Mucosa of rectum (tissue), 2 donors: ENCODE results near the gene COX8C.
"Not testable (repeated sequence)": the region's sequence is repeated elsewhere in the genome, so short reads cannot be mapped to it uniquely, and the experiment has no call there.

Experiments
- H3K27ac ChIP-seq, 2 donors: one replicate each; pipeline ENCODE4 v1.7.0; 2013; ENCODE audit warnings: inconsistent platforms in 2 of 2, low read depth in 2 of 2, low read length in 2 of 2
- H3K27me3 ChIP-seq, 2 donors: one replicate each; pipeline ENCODE4 v1.7.0; 2013; ENCODE audit warnings: low read length in 2 of 2; ENCODE audit not compliant: control insufficient read depth in 2 of 2, insufficient read depth in 2 of 2
- H3K36me3 ChIP-seq, 2 donors: one replicate each; pipeline ENCODE4 v1.7.0; 2013; ENCODE audit warnings: low read length in 2 of 2; ENCODE audit not compliant: control insufficient read depth in 2 of 2, insufficient read depth in 2 of 2
- H3K4me1 ChIP-seq, 2 donors: one replicate each; pipeline ENCODE4 v1.7.0; 2013; ENCODE audit warnings: low read length in 2 of 2, mild to moderate bottlenecking in 1 of 2; ENCODE audit not compliant: control insufficient read depth in 2 of 2, insufficient read depth in 2 of 2
- H3K4me3 ChIP-seq, 2 donors: one replicate each; pipeline ENCODE4 v1.7.0; 2013; ENCODE audit warnings: low read length in 2 of 2
- H3K9ac ChIP-seq, 2 donors: one replicate each; pipeline ENCODE4 v1.7.0; 2013; ENCODE audit warnings: low read length in 2 of 2, low read depth in 1 of 2, mild to moderate bottlenecking in 1 of 2
- H3K9me3 ChIP-seq, 2 donors: one replicate each; pipeline ENCODE4 v1.7.0; 2013; ENCODE audit warnings: low read length in 2 of 2; ENCODE audit not compliant: control insufficient read depth in 2 of 2
- donor health status: healthy.
- donor health status: Normal muscosa, but diverticular disease.

COX8C gene

DNA sequence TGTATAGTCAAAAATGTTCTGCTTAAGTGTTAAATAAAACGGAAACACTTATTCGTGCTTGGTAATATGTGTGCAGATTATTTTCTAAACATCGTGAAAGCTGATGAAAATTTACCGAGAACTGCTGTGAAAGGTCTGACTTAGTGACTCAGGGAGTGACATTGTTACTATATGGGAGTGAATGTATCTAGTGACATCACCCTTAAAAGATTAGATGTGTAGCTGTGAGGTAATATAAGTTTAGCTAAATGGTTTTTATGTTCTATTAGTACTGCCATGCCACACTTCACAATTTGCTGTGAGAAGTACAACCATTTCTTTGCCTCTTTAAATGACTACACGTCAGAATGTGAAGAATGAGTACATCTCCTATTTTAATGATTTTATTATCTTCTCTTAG is 1.3 kb downstream of the COX8C start:
- H3K36me3 ChIP-seq = no peaks in the 10 kb centered on the region
- no peaks in the 10 kb centered on the region for H3K4me1 ChIP-seq
- no peak overlapping the region for H3K4me3 ChIP-seq
- H3K27ac ChIP-seq = no peak overlapping the region
- H3K9ac ChIP-seq = no peak overlapping the region
- H3K27me3 ChIP-seq = no peaks in the 10 kb centered on the region
- peaks cover 0 to 2% of the 10 kb centered on the region in 2 donors for H3K9me3 ChIP-seq

DNA sequence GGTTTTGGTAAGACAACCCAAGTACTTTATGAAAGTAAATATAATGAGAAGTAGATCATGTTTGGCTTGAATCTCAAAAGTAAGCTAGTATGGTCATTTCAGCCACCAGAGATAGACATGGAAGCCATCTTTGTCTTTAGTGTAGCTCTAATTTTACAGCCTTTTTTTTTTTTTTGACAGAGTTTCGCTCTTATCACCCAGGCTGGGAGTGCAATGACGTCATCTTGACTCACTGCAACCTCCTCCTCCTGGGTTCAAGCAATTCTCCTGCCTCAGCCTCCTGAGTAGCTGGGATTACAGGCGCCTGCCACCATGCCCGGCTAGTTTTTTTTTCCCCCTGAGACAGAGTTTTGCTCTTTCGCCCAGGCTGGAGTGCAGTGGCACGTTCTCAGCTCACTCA is 7.9 kb downstream of the COX8C start:
- not testable (repeated sequence) for H3K36me3 ChIP-seq, H3K27ac ChIP-seq, H3K27me3 ChIP-seq, H3K9ac ChIP-seq, H3K4me3 ChIP-seq, H3K4me1 ChIP-seq, H3K9me3 ChIP-seq

DNA sequence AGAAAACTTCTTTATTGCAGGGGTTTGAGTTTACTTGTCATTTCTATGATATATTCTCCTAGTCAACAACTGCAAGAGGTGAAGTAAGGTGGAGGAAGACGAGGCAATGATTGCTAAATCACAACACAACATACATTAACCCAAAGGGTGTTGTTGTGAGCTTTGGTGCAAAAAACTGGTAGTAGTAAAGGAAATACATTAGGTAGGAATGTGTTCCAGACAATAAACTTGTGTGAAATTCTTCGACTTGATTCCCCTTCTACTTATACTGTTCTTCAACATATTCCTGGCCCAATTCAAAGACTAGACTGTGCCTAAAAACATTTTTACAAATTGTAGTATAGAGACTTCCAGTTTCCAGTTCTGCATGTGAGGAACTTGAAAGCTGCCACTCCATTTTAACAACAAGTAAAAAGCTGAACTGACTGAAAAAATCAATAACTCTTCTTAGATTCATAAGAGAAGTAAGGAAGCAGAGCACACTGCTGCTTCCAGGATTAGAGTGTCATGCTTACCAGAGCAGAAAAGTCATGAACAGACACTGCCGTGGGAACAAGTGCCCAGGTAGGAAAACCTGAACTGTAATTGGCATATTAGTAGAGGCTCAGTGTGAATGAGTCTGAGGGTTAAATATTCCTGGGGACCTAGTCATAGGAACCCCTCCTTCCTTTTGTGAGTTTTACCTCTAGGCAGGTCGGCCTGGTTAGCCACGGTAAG is 22.2 kb downstream of the COX8C start:
- Histone ChIP-seq H3K36me3 (no peaks in the 10 kb centered on the region), H3K27me3 (no peaks in the 10 kb centered on the region), H3K27ac (no peak overlapping the region), H3K4me3 (no peak overlapping the region), H3K4me1 (no peaks in the 10 kb centered on the region), H3K9me3 (no peaks in the 10 kb centered on the region), H3K9ac (no peak overlapping the region)

DNA sequence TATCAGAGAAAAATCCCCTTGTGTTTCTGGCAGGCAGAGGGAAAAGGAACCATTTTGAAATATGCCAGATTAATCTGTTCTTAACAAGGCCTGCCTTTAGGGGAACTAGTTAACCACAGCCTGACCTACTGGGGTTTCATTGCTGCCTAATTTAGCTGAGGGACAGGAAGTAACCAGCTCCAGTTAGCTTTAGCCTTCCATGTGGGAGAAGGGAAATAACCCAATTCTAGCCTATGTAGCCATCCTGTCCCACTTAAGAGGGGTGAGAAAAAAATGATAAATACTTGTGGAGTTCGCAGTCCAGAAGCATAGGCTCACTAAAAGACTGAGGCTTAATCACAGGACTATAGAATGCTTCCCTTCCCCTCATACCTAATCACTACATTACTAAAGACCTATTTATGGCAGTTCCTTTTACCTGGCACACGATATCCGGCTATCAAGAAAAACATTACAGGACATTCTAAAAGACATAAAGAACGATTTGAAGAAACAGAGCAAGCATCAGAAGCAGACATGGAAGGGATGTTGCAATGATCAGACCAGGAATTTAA is 22.8 kb downstream of the COX8C start:
- H3K27me3 ChIP-seq = no peaks in the 10 kb centered on the region
- no peak overlapping the region for H3K9ac ChIP-seq
- H3K36me3 ChIP-seq = no peaks in the 10 kb centered on the region
- no peaks in the 10 kb centered on the region for H3K9me3 ChIP-seq
- no peaks in the 10 kb centered on the region for H3K4me1 ChIP-seq
- H3K27ac ChIP-seq = no peak overlapping the region
- H3K4me3 ChIP-seq = no peak overlapping the region

DNA sequence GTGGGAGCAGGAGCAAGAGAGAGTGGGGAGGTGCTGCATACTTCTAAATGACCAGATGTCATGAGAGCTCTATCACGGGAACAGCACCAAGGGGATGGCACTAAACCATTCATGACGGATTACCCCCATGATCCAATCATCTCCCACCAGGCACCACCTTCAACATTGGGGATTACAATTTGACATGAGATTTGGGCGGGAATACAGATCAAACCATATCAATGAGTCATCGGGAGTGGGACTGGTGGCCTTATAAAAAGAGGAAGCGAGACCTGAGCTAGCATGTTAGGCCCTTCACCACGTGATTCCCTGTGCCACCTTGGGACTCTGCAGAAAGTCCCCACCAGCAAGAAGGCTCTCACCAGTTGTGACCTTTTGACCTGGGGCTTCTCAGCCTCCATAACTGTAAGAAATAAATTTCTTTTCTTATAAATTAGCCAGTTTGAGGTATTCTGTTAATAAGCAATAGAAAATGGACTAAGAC is 28.7 kb downstream of the COX8C start:
- Histone ChIP-seq H3K9me3 (no peaks in the 10 kb centered on the region), H3K4me1 (no peaks in the 10 kb centered on the region), H3K36me3 (no peaks in the 10 kb centered on the region), H3K9ac (no peak overlapping the region), H3K27me3 (no peaks in the 10 kb centered on the region), H3K27ac (no peak overlapping the region), H3K4me3 (no peak overlapping the region)

DNA sequence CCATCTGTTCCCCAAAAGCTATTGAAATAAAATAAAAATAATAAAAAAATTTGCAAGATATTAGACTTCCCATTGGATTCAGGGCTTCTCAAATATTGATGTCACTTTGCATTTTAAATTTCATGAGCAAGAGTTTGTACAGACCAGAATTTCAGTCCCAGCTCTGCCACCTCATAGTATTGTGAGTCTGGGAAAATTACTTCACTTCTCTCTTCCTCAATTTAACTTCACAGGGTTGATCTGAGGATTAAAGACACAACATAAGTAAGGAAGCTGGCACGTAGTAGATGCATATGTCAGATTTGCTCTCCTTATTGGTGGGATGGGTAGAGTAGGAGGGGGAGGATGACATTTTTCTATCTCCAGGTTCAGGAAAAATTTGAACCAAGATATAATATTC is 32.8 kb downstream of the COX8C start:
- no peak overlapping the region for H3K4me3 ChIP-seq
- H3K4me1 ChIP-seq = no peaks in the 10 kb centered on the region
- H3K27me3 ChIP-seq = no peaks in the 10 kb centered on the region
- no peaks in the 10 kb centered on the region for H3K9me3 ChIP-seq
- no peak overlapping the region for H3K9ac ChIP-seq
- H3K27ac ChIP-seq = no peak overlapping the region
- no peaks in the 10 kb centered on the region for H3K36me3 ChIP-seq

DNA sequence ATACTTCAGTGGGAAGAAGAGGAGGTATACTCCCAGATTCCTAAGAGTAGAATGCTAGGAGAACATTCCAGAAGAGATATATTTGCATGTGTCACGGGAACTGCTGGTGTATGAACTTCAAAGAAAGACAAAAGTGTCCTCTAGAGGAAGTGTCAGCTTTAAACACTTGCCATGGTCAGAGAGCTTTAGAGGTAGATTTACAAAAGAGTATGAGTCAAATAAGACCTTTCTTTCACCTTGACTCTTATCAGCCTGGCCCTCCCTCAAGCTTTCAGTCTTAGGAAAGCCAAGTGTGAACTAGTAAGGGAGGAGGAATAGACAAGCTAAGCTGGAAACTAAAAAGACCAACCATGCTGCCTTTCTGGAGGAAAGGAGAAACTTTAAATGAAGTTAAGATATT is 34.7 kb downstream of the COX8C start:
- Histone ChIP-seq H3K4me3 (no peak overlapping the region), H3K27ac (no peak overlapping the region), H3K36me3 (no peaks in the 10 kb centered on the region), H3K9ac (no peak overlapping the region), H3K27me3 (no peaks in the 10 kb centered on the region), H3K9me3 (no peaks in the 10 kb centered on the region), H3K4me1 (no peaks in the 10 kb centered on the region)

DNA sequence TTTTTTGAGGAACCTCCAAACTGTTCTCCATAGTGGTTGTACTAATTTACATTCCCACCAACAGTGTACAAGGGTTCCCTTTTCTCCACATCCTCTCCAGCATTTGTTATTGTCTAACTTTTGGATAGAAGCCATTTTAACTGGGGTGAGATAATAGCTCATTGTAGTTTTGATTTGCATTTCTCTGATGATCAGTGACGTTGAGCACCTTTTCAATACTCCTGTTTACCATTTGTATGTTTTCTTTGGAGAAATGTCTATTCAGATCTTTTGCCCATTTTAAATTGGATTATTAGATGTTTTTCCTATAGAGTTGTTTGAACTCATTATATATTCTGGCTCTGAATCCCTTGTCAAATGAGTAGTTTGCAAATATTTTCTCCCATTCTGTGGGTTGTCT is 37.3 kb downstream of the COX8C start:
- H3K4me1 ChIP-seq, H3K9ac ChIP-seq, H3K36me3 ChIP-seq, H3K27me3 ChIP-seq, H3K27ac ChIP-seq, H3K4me3 ChIP-seq, H3K9me3 ChIP-seq: not testable (repeated sequence)

DNA sequence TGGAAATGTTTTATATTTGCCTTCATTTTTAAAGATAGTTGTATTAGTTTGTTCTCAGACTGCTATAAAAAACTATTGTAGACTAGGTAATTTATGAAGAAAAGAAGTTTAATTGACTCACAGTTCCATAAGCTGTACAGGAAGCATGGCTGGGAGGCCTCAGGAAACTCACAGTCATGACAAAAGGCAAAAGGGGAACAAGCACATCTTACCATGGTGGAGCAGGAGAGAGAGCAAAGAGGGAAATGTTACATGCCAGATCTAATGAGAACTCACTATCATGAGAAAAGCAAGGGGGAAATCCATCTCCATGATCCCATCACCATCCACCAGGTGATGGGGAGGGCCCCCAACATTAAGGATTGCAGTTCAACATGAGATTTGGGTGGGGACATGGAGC is 48.2 kb downstream of the COX8C start:
- Histone ChIP-seq H3K27me3 (no peaks in the 10 kb centered on the region), H3K9me3 (no peaks in the 10 kb centered on the region), H3K9ac (no peak overlapping the region), H3K4me1 (no peaks in the 10 kb centered on the region), H3K36me3 (no peaks in the 10 kb centered on the region), H3K4me3 (no peak overlapping the region), H3K27ac (no peak overlapping the region)

DNA sequence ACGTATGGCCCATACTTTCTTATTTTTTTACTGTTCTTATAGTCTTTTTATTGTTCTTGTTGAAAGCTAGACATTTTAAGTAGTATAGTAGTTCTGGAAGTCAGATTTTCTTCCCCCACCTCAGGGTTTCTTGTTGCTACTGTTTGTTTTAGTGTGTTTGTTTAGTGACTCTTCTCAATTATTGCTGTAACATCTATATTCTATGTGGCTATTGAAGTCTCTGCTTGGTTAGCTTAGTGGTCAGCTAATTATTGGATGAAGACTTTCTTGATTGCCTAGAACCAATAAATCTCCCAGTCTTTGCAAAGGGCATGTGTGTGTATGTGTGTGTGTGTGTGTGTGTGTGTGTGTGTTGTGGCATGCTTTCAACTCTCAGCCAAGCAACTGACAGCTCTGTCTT is 49.5 kb downstream of the COX8C start:
- H3K27ac ChIP-seq = no peak overlapping the region
- no peaks in the 10 kb centered on the region for H3K9me3 ChIP-seq
- H3K9ac ChIP-seq = no peak overlapping the region
- no peaks in the 10 kb centered on the region for H3K27me3 ChIP-seq
- no peaks in the 10 kb centered on the region for H3K4me1 ChIP-seq
- no peak overlapping the region for H3K4me3 ChIP-seq
- H3K36me3 ChIP-seq = no peaks in the 10 kb centered on the region
